ENCODE measurements around the gene RBBP6.
"Not testable (repeated sequence)": the region's sequence is repeated elsewhere in the genome, so short reads cannot be mapped to it uniquely, and the experiment has no call there.

Gene RBBP6

GRCh38 chr16:24612656-24613055 lies 73.3 kb downstream of the RBBP6 start:
- no peak for TF ChIP-seq CTCF (IDR thresholded peaks at IDR 0.05; ENCODE audit: extremely low read depth, insufficient read depth, missing control alignments)
- in situ Hi-C loops (cut with MboI; ENCODE audit: low pct_unique_long_range_greater_than_20kb, low sequenced_read_pairs, unreplicated experiment): no loop called here
- no peak for DNase-seq (ENCODE audit: low spot score)

- DNase-seq (ENCODE audit: low spot score); in situ Hi-C loops (cut with MboI; ENCODE audit: low pct_unique_long_range_greater_than_20kb, low sequenced_read_pairs, unreplicated experiment): not testable (repeated sequence)
Measured at GRCh38 chr16:24613267-24613666, 73.9 kb downstream of the RBBP6 start.

GRCh38 chr16:24617502-24617901 lies 78.1 kb downstream of the RBBP6 start:
- in situ Hi-C loops (cut with MboI; ENCODE audit: low pct_unique_long_range_greater_than_20kb, low sequenced_read_pairs, unreplicated experiment): no loop called here
- TF ChIP-seq CTCF (IDR thresholded peaks at IDR 0.05; ENCODE audit: extremely low read depth, insufficient read depth, missing control alignments): no peak

More at GRCh38 chr16:24617502-24617901, 78.1 kb downstream of the RBBP6 start:
- DNase-seq (ENCODE audit: low spot score): no peak

Measured in GM13977 (cell line).